GM21737 (cell line): ENCODE measurements around the gene FGF4.

ENCODE experiments used
- ATAC-seq: cut with Tn5 transposase; IDR thresholded peaks from one replicate; pipeline ENCODE4 v1.9.1; 2021; ENCODE audit warnings: mild to moderate bottlenecking, moderate library complexity; ENCODE audit not compliant: unreplicated experiment

FGF4 gene

GRCh38 chr11:69729252-69729651, 45.9 kb downstream of the FGF4 start:
- no peak for ATAC-seq

DNA sequence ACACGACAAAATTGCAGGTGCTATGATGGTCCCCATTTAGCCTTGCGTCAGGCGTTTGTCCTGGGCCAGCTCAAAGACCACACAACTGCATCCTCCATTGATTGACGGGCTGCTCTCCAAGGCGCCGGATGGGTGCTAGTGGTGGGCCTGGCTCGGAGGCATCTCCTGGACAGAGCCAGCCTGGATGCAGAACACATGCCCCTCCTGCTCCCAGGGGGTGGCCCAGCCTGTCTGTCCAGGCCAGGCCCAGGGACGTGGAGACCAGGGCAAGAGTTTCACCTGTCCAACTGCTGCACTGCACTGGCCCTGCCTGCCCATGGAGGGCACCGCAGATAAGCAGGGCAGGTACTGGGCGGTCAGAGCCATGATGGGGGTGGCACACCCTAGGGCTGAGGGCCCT, 47.9 kb downstream of the FGF4 start:
- no peak for ATAC-seq

GRCh38 chr11:69726481-69726880, 48.7 kb downstream of the FGF4 start:
- no peak for ATAC-seq

DNA sequence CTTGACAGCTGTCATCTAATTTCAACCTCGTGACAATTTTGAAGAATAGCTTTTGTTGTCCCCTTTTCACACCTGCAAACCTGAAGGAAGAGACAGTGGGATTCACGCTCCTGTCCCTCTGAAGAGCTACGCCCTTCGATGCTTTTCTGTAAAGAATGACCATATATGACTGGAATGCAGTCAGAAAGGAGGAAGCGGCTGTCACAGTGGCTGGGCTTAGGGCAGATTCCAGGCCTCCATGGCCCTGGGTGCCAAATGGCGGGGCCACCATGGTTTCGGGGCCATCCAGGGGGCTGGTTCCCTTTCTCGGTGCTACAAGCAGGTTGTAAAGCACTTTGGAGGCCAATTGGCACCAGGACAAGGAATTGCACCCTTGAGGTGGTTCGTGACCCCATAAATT, 49.1 kb downstream of the FGF4 start:
- no peak for ATAC-seq

GRCh38 chr11:69721745-69722144, 53.4 kb downstream of the FGF4 start:
- no peak for ATAC-seq

DNA sequence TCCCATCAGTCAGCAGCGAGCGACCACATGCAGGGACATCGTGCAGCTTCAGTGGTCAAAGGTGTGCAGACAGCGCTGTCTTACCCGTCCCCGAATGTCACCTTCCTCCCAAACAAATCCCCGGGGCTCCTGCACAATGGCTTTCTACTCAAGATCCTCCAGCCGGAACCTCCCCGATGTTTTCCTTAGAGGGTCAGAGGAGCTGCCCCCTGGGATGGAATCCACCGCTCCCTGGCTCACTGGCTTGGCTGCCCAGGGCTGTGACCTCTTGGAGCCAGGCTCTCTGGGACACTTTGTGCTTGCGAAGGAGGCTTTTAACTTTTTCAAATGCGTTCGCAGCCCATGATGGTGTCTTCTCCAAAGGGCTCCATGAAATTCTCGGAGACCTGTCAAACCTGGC, 54.0 kb downstream of the FGF4 start:
- ATAC-seq, result no peak
